GM19023 (cell line): Measurements from ENCODE around the gene RAVER2.
"Not testable (repeated sequence)": the region's sequence is repeated elsewhere in the genome, so short reads cannot be mapped to it uniquely, and the experiment has no call there.

Experiments used
- ATAC-seq: cut with Tn5 transposase; IDR thresholded peaks from one replicate; pipeline ENCODE4 v1.9.1; 2021; ENCODE audit warnings: mild to moderate bottlenecking, moderate library complexity; ENCODE audit not compliant: unreplicated experiment

RAVER2 gene

GRCh38 chr1:64745986-64746940, 1.4 kb downstream of the RAVER2 start:
- no peak for ATAC-seq

- ATAC-seq: no peak
Measured at GRCh38 chr1:64748222-64748621, 3.3 kb downstream of the RAVER2 start.

GRCh38 chr1:64748706-64749105, 3.8 kb downstream of the RAVER2 start:
- no peak for ATAC-seq

GRCh38 chr1:64750092-64750491, 5.2 kb downstream of the RAVER2 start:
- ATAC-seq: no peak

GRCh38 chr1:64750875-64751274, 6.0 kb downstream of the RAVER2 start:
- no peak for ATAC-seq

- no peak for ATAC-seq
Measured at GRCh38 chr1:64754173-64754572, 9.3 kb downstream of the RAVER2 start.

GRCh38 chr1:64755361-64755760, 10.5 kb downstream of the RAVER2 start:
- no peak for ATAC-seq

GRCh38 chr1:64756770-64757169, 11.9 kb downstream of the RAVER2 start:
- ATAC-seq: no peak

- ATAC-seq: no peak
Measured at GRCh38 chr1:64757213-64757612, 12.3 kb downstream of the RAVER2 start.

GRCh38 chr1:64758233-64758632, 13.4 kb downstream of the RAVER2 start:
- ATAC-seq: no peak

- ATAC-seq: no peak
Measured at GRCh38 chr1:64759968-64760367, 15.1 kb downstream of the RAVER2 start.

- ATAC-seq: no peak
Measured at GRCh38 chr1:64765012-64765411, 20.1 kb downstream of the RAVER2 start.

GRCh38 chr1:64765826-64766225, 21.0 kb downstream of the RAVER2 start:
- no peak for ATAC-seq

GRCh38 chr1:64766429-64766828, 21.6 kb downstream of the RAVER2 start:
- ATAC-seq: no peak

- ATAC-seq: no peak
Measured at GRCh38 chr1:64769482-64769881, 24.6 kb downstream of the RAVER2 start.

GRCh38 chr1:64769971-64770370, 25.1 kb downstream of the RAVER2 start:
- no peak for ATAC-seq

- ATAC-seq: not testable (repeated sequence)
Measured at GRCh38 chr1:64773306-64773705, 28.4 kb downstream of the RAVER2 start.

GRCh38 chr1:64775113-64775512, 30.2 kb downstream of the RAVER2 start:
- ATAC-seq: no peak

- not testable (repeated sequence) for ATAC-seq
Measured at GRCh38 chr1:64782044-64782443, 37.2 kb downstream of the RAVER2 start.

- not testable (repeated sequence) for ATAC-seq
Measured at GRCh38 chr1:64782848-64783247, 38.0 kb downstream of the RAVER2 start.

- no peak for ATAC-seq
Measured at GRCh38 chr1:64790832-64791487, 46.1 kb downstream of the RAVER2 start.

- ATAC-seq: no peak
Measured at GRCh38 chr1:64798872-64799271, 54.0 kb downstream of the RAVER2 start.
